Nephron (organoid): ENCODE measurements around the gene PNMT.

Source experiments
- H3K27ac Mint-ChIP-seq, 3 experiments: 2 replicates each; pipeline ENCODE4 v1.8.0; 2020; ENCODE audit warnings: mixed read lengths in 3 of 3, mild to moderate bottlenecking in 2 of 3, moderate library complexity in 1 of 3
- H3K27me3 Mint-ChIP-seq: 2 replicates; pipeline ENCODE4 v1.8.0; 2021; ENCODE audit warnings: low read depth, mild to moderate bottlenecking, moderate library complexity, mixed read lengths
- H3K36me3 Mint-ChIP-seq: 2 replicates; pipeline ENCODE4 v1.8.0; 2020; ENCODE audit warnings: low read depth, mixed read lengths
- H3K4me1 Mint-ChIP-seq: 2 replicates; pipeline ENCODE4 v1.8.0; 2020; ENCODE audit warnings: mixed read lengths
- H3K4me3 Mint-ChIP-seq, 3 experiments: 2 replicates each; pipeline ENCODE4 v1.8.0; 2020; ENCODE audit warnings: mild to moderate bottlenecking in 3 of 3, mixed read lengths in 3 of 3, moderate library complexity in 2 of 3
- H3K9me3 Mint-ChIP-seq: 2 replicates; pipeline ENCODE4 v1.8.0; 2020; ENCODE audit warnings: mixed read lengths
- TF ChIP-seq, protein P1 (sequence below), 3 experiments: fragments of 200-600 bp; sonication (generic); IDR thresholded peaks; one replicate each; pipeline ENCODE4 v1.5.0; 2021; ENCODE audit warnings: antibody characterized with exemption in 3 of 3; ENCODE audit not compliant: unreplicated experiment in 3 of 3

The PNMT gene

GRCh38 chr17:39677542-39678339 is 9.5 kb downstream of the PNMT start:
- H3K4me3 Mint-ChIP-seq: peak overlapping the region in 2 of 3 experiments; percentile 20 to 28
- H3K27me3 Mint-ChIP-seq: no peaks in the 10 kb centered on the region
- H3K9me3 Mint-ChIP-seq: no peaks in the 10 kb centered on the region
- H3K36me3 Mint-ChIP-seq: peaks cover 10% of the 10 kb centered on the region
- TF ChIP-seq, protein P1, sequence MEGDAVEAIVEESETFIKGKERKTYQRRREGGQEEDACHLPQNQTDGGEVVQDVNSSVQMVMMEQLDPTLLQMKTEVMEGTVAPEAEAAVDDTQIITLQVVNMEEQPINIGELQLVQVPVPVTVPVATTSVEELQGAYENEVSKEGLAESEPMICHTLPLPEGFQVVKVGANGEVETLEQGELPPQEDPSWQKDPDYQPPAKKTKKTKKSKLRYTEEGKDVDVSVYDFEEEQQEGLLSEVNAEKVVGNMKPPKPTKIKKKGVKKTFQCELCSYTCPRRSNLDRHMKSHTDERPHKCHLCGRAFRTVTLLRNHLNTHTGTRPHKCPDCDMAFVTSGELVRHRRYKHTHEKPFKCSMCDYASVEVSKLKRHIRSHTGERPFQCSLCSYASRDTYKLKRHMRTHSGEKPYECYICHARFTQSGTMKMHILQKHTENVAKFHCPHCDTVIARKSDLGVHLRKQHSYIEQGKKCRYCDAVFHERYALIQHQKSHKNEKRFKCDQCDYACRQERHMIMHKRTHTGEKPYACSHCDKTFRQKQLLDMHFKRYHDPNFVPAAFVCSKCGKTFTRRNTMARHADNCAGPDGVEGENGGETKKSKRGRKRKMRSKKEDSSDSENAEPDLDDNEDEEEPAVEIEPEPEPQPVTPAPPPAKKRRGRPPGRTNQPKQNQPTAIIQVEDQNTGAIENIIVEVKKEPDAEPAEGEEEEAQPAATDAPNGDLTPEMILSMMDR (IDR thresholded peaks at IDR 0.05; ENCODE audit: unreplicated experiment in 3 of 3): no peak
- peak overlapping the region; percentile 75 to 83 (median 80) for H3K27ac Mint-ChIP-seq
- peaks cover 48% of the 10 kb centered on the region for H3K4me1 Mint-ChIP-seq

- no peaks in the 10 kb centered on the region for H3K9me3 Mint-ChIP-seq
- peak overlapping the region; percentile 75 to 83 (median 80) for H3K27ac Mint-ChIP-seq
- peak overlapping the region in 1 of 3 experiments; percentile 20 for H3K4me3 Mint-ChIP-seq
- no peaks in the 10 kb centered on the region for H3K27me3 Mint-ChIP-seq
- peaks cover 48% of the 10 kb centered on the region for H3K4me1 Mint-ChIP-seq
- TF ChIP-seq, protein P1 (IDR thresholded peaks at IDR 0.05; ENCODE audit: unreplicated experiment in 3 of 3): no peak
- H3K36me3 Mint-ChIP-seq: peaks cover 16% of the 10 kb centered on the region
Observed at GRCh38 chr17:39678340-39679116, 10.3 kb downstream of the PNMT start.

DNA sequence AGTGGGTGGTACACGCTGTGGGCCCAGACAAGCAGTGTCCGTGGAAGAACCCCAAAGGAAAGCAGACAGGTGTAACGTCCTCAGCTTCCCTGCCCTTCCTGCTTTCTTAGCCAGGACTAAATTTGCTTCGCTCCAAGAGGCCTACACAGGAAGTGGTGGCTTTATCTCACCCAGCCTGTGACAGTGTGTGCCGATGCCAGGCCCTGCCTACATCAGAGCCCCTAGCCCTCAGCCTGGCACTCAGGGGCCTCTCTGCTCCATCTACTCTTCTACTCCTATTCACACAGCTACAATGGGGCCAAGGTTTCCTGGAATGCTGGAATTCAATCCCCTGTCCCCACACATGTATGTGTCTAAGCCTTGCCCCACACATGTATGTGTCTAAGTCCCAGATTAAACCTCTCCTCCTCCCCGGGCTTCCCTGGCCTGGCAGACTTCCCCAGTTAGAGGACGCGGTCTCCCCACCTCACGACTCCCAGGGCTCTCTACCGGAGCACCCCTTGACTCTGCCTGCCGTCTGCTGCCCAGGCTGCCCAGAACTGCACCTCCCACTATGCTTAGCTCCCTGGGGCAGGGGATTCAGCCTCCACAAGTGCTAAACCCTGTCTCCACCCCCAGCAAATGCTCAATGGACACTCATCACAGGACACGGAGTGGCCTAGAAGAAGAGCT is 11.4 kb downstream of the PNMT start:
- peaks cover 48% of the 10 kb centered on the region for H3K4me1 Mint-ChIP-seq
- TF ChIP-seq, protein P1 (IDR thresholded peaks at IDR 0.05; ENCODE audit: unreplicated experiment in 3 of 3): no peak
- H3K9me3 Mint-ChIP-seq: no peaks in the 10 kb centered on the region
- peak overlapping the region in 2 of 3 experiments; percentile 22 to 67 for H3K27ac Mint-ChIP-seq
- no peaks in the 10 kb centered on the region for H3K27me3 Mint-ChIP-seq
- peak overlapping the region in 1 of 3 experiments; percentile 31 for H3K4me3 Mint-ChIP-seq
- H3K36me3 Mint-ChIP-seq: peaks cover 21% of the 10 kb centered on the region

DNA sequence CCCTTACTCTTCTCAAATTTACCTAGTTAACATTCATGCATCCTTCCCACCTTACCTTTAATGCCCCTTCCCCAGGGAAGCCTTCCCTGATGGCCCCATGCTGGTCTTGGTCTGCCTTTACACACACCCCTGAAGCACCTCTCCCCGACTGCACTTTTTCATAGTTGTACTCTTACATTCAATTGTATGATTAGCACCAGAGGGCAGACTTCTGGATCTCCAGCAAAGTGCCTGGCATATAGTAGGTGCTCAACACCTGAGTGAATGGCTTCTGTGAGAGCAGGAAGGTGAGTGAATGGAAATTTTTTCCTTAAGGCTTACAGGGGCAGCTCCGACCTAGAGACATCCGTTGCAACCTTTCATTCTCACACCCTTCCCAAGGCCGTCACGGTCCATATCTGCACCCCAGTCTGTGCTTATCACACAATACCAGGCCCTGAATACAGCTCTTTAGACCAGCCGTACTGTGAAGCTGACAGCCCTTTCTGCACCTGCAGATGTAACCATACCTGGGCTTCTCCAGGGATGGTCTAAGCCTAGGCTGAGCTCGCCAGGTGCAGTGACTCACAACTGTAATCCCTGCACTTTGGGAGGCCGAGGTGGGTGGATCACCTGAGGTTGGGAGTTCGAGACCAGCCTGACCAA is 15.2 kb downstream of the PNMT start:
- peaks cover 2% of the 10 kb centered on the region for H3K27me3 Mint-ChIP-seq
- H3K9me3 Mint-ChIP-seq: no peaks in the 10 kb centered on the region
- H3K27ac Mint-ChIP-seq: no peak overlapping the region
- no peak overlapping the region for H3K4me3 Mint-ChIP-seq
- TF ChIP-seq, protein P1 (IDR thresholded peaks at IDR 0.05; ENCODE audit: unreplicated experiment in 3 of 3): no peak
- peaks cover 31% of the 10 kb centered on the region for H3K36me3 Mint-ChIP-seq
- H3K4me1 Mint-ChIP-seq: peaks cover 38% of the 10 kb centered on the region

DNA sequence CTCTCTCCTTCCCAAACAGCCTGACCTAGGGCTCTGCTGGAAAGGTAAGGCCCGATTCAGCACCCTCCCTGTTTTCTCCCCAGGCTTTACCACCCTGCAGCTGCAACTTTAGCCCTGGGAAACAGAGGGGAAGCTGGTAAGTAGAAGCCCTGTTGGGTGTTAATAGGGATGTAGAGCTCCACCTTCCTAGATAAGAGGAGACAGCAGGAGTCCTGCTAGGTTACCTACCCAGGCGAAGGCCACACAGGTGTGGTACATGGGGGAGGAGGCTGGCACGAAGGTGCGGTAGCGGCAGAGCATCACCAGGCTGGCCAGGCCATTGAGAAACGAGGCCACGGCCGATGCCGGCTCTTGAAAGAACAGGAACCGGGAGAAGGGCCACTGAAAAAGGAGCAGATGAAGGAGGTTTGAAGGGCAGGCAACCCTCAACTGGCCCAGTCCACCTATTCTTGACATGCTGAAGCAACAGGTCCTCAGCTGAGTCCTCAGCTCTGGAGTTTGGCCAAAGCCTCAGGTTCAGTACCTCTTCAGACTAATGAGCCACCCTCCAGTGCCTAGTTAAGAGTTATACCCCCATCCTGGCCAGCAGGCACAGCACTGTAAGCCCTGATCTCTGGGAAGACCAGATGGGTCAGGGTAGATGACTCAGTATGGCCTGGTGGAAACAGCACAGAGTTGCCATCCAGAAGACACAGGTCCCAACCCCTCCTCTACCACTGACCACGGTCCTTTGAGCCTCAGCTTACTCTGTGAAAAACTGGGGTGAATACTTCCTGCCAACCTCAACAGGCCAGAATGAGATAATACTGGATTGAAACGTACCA is 16.3 kb downstream of the PNMT start:
- TF ChIP-seq, protein P1 (IDR thresholded peaks at IDR 0.05; ENCODE audit: unreplicated experiment in 3 of 3): no peak
- H3K4me3 Mint-ChIP-seq: peak overlapping the region in 2 of 3 experiments; percentile 43 to 60
- H3K27me3 Mint-ChIP-seq: peaks cover 3% of the 10 kb centered on the region
- no peaks in the 10 kb centered on the region for H3K9me3 Mint-ChIP-seq
- peaks cover 31% of the 10 kb centered on the region for H3K36me3 Mint-ChIP-seq
- H3K27ac Mint-ChIP-seq: no peak overlapping the region
- peaks cover 34% of the 10 kb centered on the region for H3K4me1 Mint-ChIP-seq
